ENCODE measurements around the gene RAD51D.

DNA sequence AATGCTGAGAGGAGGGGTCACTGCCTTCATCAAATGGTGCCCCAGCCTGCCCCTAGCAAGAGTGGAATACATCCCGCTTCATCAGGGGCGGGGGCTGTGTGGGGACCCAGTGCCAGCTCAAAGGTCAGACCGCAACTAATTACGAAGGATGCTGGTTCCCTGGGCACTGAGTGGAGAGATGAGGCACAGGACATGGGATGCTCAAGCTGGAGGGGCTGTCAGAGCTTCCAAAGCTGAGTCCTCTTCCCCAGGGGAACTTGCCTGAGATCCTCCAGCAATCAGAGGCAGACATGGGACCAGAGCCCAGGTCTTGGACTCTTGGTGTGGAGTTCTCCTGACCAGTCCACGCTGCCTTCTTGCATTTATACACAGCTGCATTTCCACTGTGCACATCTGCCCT, 46.9 kb upstream of the RAD51D start:
- TF ChIP-seq SPI1 (IDR thresholded peaks at IDR 0.05; ENCODE audit: low read depth, low read length) (no peak), POLR2AphosphoS5 (IDR thresholded peaks at IDR 0.05; ENCODE audit: low read depth, low read length) (no peak), POLR2A (IDR thresholded peaks at IDR 0.05; ENCODE audit: low read depth, low read length) (no peak), PAX5 (IDR thresholded peaks at IDR 0.05; ENCODE audit: insufficient read depth, low read length, severe bottlenecking) (no peak)
